ENCODE results near the gene SZT2. TPM values are rescaled to one million over a fixed set of nuclear protein-coding genes. Genes with fewer than 3 reads are reported as not detected.

The SZT2 gene
- total and polyA plus RNA-seq, 2 of the 13 experiments (the other 11 are each of a cell fraction or from before 2014, with no cell fraction given) = 8.0 to 8.8 TPM

- TF ChIP-seq ZNF616 (CRISPR knock-in tag; IDR thresholded peaks at IDR 0.05; ENCODE audit: low read depth) = no peak
- TF ChIP-seq ZNF547 (CRISPR knock-in tag; IDR thresholded peaks at IDR 0.05) = no peak; the same call in 1 of the 2 replicates
- TF ChIP-seq DR1 (CRISPR knock-in tag; IDR thresholded peaks at IDR 0.05) = peak; percentile 89
- TF ChIP-seq ZSCAN21 (CRISPR knock-in tag; IDR thresholded peaks at IDR 0.05; ENCODE audit: borderline replicate concordance) = no peak
- peak; percentile 74 for TF ChIP-seq ZNF564 (CRISPR knock-in tag; IDR thresholded peaks at IDR 0.05)
- peak; percentile 77 for TF ChIP-seq POLR2G (IDR thresholded peaks at IDR 0.05; ENCODE audit: low read depth, low read length)
- TF ChIP-seq IKZF1 (IDR thresholded peaks at IDR 0.05) = no peak
- TF ChIP-seq ZSCAN25 (CRISPR knock-in tag; IDR thresholded peaks at IDR 0.05) = no peak
- TF ChIP-seq RFX1 (IDR thresholded peaks at IDR 0.05) = no peak
- peak; percentile 67; the same call in 1 of the 2 replicates for TF ChIP-seq GRHL1 (CRISPR knock-in tag; conservative IDR thresholded peaks at IDR 0.05)
- no peak for TF ChIP-seq ZNF556 (CRISPR knock-in tag; IDR thresholded peaks at IDR 0.05; ENCODE audit: borderline replicate concordance)
- TF ChIP-seq ZNF607 (CRISPR knock-in tag; IDR thresholded peaks at IDR 0.05; ENCODE audit: borderline replicate concordance) = no peak
- TF ChIP-seq ZSCAN30 (CRISPR knock-in tag; IDR thresholded peaks at IDR 0.05) = no peak
- peak; percentile 99 for TF ChIP-seq ZFP36L1 (CRISPR knock-in tag; IDR thresholded peaks at IDR 0.05)
- TF ChIP-seq KDM5B (CRISPR knock-in tag; IDR thresholded peaks at IDR 0.05; ENCODE audit: borderline replicate concordance) = peak; percentile 54; the same call in 1 of the 2 replicates
- TF ChIP-seq ZNF441 (CRISPR knock-in tag; IDR thresholded peaks at IDR 0.05; ENCODE audit: borderline replicate concordance) = no peak
- TF ChIP-seq ZNF280D (CRISPR knock-in tag; IDR thresholded peaks at IDR 0.05) = no peak
- peak; percentile 94 for TF ChIP-seq SP2 (CRISPR knock-in tag; IDR thresholded peaks at IDR 0.05)
- no peak for TF ChIP-seq ZNF18 (CRISPR knock-in tag; IDR thresholded peaks at IDR 0.05; ENCODE audit: insufficient replicate concordance)
These were observed 30.7 kb upstream of the SZT2 start, which contains the start of gene CDC20 (continued) for GRCh38 chr1:43358746-43359693.
